ENCODE data around the gene LAGE3.

LAGE3 gene

DNA sequence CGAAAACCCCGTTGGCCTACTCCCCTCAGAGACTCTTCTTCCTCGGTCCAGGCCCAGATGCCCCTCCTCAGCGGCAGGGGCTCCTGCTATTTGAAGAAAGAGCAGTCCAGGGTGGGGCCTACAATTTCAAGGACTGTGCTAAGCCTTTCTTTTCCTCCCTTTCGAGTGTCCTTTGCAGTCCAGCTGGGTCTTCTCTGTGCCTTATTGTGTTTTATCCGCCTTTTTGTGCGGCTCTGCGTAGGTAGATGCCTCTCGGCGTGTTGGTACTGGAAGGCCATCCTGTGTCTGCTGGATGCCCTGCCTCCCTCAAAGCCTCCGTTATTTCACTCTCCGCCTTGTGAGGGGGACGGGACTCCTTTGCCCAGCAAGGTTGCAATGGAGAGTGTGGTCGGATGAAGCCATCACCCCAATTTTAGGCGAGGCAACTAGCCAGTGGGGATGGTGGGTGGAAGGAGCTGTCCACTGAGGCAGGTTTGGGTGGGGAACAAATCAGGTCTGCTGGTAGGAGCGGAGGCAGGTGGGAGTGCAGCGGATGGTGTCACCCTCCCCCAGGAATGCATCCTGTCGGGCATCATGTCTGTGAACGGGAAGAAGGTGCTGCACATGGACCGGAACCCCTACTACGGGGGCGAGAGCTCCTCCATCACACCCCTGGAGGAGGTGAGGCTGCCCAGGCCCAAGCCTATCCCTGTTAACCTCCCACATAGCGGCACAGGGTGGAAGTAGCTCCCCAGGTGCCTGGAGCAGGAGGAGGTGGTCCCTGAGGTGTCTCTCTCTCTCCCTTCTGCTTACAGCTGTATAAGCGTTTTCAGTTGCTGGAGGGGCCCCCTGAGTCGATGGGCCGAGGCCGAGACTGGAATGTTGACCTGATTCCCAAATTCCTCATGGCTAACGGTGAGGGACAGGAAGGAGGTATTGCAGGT lies 40.8 kb downstream of the LAGE3 start:
- no peak overlapping the region for H3K27ac ChIP-seq
- DNase-seq (ENCODE audit: low read depth, low spot score): no peak

DNA sequence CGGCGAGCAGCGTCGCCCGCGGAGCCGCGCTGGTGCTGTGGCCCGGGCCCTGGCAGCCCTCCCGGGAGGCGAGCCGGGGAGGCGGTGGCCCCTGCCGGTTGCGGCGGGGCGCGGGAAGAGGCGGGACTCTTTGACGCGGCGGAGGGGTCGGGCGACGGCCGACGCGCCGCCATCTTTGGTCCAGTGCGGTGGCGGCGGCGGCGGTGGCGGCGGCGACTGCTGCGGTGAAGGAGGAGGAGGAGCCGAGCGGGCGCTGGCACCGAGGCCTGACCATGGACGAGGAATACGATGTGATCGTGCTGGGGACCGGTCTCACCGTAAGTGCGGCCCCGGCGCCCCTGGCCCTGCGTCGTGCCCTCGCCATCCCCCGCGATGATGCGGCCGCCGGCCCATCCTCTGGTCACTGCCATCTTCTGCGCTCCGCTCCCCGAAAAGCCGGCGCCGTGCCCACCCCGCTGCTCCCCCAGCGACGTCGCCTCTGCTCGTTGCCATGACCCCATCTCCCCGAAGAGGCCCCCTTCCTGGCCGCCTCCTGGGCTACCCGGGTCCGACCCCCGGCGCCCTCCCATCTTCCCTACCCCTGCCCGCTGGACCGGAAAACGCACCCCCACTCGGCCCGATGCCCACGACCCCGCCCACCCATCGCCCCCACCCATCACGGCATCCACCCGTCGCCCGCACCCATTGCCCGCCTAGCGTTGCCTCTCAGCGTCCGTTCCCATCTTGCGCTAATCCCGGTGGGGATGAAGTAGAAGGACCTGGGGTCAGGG lies 41.9 kb downstream of the LAGE3 start, which contains the start of gene GDI1:
GDI1 (plus strand) TSS at position 172 of the 770 bp plus-strand sequence; CDS start at position 273, 101 bp downstream.
- no peak for DNase-seq (ENCODE audit: low read depth, low spot score)
- H3K27ac ChIP-seq: peak within 1 kb of the TSS; percentile 54

DNA sequence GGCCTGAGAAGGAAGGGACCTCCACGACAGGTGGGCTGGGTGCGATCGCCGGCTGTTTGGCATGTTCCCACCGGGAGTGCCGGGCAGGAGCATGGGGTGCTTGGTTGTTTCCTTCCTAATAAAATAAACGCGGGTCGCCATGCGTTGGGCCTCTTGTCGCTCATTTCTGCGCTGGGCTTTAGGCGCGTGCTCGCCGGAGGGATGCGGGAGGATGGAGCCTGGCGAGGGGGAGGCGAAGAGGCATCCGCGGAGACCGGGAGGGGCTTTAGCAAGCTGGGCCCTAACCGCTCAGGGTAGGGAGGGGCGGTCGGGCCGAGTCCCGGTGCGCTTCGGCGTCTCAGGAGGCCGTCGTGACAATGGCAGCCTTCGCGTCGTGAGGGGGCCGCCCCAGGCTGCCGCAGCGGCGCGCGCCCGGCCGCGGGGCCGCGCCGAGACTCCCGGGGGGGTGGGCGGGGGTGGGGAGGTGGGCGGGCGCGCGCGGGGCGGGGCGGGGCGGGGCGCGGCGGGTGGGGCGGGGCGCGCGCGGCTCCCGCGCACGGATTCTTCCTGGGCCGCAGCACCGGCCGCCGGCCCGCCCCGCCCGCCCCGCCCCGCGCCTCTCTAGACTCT lies 42.6 kb downstream of the LAGE3 start:
- no peak for DNase-seq (ENCODE audit: low read depth, low spot score)
- H3K27ac ChIP-seq: peak overlapping the region; percentile 54

DNA sequence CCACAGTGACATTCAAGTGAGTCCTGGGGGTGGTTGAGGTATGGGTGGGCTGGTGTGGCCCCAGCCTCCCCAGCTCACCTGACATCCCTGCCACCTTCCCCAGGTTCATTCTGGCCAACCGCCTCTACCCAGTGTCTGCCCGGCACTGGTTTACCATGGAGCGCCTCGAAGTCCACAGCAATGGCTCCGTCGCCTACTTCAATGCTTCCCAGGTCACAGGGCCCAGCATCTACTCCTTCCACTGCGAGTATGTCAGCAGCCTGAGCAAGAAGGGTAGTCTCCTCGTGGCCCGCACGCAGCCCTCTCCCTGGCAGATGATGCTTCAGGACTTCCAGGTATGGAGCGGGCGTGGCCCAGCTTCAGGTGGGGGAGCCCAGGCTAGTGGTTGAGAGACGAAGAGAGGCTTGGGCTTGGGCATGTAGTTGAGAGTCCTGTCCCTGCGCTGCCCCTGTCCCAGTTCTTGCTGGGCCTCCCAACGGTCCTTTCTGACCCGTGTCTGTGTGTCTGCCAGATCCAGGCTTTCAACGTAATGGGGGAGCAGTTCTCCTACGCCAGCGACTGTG lies 43.8 kb downstream of the LAGE3 start:
- no peak overlapping the region for H3K27ac ChIP-seq
- no peak for DNase-seq (ENCODE audit: low read depth, low spot score)

DNA sequence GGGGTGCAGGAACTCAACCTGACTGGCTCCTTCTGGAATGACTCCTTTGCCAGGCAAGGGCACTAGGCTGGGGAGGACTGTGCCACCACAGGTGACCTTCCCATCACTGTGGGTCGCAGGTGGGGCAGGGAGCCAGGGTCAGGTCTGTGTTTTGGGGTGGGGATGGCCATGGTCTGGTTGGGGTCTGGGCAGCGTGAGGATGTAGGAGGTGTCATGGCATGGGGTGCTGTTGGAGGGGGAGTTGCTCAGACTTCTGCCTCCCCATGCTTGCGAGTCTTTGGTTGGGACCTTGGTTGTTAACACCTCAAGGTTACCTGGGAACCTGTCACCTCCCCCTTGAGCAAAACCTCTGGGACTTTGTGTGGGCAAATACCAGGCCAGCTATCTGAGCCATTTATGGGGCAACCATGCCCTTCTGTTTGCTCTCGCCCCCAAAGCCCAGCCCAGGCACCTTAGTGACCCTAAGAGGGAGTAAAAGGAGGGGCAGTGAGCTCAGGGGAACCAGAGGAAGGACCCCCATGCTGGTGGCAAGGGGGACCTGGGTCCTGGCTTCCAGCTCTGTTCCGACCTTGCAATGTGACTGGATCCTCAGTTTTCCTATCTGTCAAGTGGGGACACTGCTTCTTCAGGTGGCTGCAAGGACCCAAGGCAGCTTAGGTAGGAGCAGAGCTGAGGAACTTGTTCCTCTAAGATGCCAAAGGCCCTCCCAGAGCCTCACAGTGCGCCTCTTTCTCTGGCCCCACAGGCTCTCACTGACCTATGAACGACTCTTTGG lies 44.5 kb downstream of the LAGE3 start:
- H3K27ac ChIP-seq: no peak overlapping the region
- no peak for DNase-seq (ENCODE audit: low read depth, low spot score)

DNA sequence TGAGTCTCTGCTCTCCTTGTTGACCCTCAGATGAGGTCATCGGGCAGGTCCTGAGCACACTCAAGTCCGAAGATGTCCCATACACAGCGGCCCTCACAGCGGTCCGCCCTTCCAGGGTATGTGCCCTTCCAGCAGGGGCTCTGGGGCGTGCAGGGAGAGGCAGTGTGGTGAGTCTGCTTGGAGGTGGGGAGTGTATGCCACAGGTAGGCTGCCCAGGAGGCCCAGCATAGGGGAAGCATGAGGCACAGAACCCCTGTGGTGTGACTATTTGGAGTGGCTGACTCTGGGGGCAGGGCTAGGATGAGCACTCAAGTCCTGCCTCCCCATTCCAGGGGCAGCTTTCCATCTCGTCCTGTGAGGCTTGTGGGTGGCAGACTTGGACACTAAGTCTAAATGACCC lies 45.5 kb downstream of the LAGE3 start:
- no peak overlapping the region for H3K27ac ChIP-seq
- no peak for DNase-seq (ENCODE audit: low read depth, low spot score)

DNA sequence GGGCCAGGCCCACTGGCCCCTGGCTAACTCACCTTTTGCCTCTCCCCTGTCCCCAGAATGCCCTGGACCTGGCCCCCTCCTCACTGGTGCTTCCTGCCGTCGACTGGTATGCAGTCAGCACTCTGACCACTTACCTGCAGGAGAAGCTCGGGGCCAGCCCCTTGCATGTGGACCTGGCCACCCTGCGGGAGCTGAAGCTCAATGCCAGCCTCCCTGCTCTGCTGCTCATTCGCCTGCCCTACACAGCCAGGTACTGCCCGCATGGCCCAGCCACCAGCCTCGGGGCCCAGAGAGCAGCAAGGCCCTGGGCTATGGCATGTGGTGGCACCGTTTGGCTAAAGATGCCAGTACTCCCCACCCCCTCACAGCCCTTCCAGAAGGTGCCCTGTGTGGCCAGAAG lies 46.9 kb downstream of the LAGE3 start:
- no peak overlapping the region for H3K27ac ChIP-seq

DNA sequence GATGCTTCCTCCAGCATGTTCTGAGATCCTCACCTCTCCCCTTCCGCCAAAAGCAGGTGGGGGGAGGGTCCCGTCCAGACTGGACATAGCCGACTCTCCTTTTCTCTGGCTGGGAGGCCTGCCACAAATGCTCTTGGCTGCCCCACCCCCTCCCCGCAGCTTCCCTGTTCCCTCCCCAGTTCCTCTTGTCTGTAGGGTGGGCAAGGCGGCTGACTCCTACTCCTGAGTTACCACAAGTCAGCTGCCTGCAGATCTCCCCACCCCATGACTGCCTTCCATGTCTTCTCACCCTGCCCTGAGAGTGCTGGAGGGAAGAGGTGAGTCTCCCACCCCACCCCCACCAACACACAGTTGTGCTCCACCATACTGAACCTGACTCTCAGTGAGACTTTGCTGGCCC lies 47.7 kb downstream of the LAGE3 start:
- no peak overlapping the region for H3K27ac ChIP-seq
- DNase-seq (ENCODE audit: low read depth, low spot score): no peak

More for the DNA sequence above, 46.9 kb downstream of the LAGE3 start:
- DNase-seq (ENCODE audit: low read depth, low spot score): no peak

DNA sequence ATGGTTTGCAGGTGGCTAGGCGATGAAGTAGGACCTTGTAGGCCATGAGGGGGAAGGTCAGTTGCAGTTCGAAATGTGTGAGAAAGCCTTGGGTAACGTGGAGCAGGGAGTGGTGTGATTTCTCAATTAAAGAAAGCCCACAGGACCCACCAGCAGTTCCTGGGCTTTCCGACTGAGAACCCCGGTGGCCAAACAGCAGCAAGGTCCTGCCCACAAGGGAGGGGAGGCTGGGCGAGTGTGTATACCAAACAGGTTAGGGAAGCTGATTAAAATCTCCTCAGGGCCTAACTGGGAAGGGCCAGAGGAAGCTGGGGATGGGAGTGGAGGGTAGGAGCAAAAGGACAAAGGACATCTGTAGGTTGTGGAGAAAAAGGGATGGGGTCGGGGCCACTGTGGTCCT lies 48.2 kb downstream of the LAGE3 start:
- no peak for DNase-seq (ENCODE audit: low read depth, low spot score)
- H3K27ac ChIP-seq: no peak overlapping the region

DNA sequence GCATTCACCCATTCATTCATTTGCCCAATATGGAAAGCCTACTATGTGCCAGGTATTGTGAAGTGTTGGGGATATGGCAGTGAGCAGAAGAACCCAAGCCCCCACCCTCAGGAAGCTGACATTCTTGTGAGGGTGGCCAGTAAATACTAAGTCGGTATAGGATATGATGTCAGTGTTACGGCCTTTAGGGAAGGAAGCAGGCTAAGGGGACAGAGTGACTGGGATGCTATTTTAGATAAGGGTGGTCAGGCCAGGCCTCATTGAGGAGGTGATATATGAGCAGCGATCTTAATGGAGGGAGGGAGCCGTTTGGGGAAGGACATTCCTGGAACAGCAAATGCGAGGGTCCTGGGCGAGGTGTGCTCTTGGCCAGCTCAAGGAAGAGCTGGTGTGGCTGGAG lies 48.6 kb downstream of the LAGE3 start:
- no peak overlapping the region for H3K27ac ChIP-seq
- DNase-seq (ENCODE audit: low read depth, low spot score): no peak

DNA sequence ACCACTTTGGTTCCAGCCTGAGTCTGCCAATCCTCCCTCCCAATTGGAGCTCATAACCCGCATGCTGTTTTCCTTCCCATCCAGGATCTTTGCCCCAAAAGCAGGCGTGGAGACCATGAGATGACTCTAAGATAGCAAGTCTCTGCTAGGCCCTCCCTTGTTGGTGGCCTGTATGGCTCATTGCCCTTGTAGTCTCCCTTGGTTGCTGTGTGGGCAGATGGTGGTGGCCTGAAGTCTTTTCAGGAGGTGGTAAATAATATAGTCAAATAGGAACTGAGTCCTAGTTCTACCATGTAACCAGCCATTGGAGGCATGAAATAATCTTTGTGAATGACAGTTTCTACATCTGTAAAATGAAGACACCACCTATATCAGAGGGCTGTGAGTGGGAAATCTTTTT lies 49.4 kb downstream of the LAGE3 start:
- no peak for DNase-seq (ENCODE audit: low read depth, low spot score)

DNA sequence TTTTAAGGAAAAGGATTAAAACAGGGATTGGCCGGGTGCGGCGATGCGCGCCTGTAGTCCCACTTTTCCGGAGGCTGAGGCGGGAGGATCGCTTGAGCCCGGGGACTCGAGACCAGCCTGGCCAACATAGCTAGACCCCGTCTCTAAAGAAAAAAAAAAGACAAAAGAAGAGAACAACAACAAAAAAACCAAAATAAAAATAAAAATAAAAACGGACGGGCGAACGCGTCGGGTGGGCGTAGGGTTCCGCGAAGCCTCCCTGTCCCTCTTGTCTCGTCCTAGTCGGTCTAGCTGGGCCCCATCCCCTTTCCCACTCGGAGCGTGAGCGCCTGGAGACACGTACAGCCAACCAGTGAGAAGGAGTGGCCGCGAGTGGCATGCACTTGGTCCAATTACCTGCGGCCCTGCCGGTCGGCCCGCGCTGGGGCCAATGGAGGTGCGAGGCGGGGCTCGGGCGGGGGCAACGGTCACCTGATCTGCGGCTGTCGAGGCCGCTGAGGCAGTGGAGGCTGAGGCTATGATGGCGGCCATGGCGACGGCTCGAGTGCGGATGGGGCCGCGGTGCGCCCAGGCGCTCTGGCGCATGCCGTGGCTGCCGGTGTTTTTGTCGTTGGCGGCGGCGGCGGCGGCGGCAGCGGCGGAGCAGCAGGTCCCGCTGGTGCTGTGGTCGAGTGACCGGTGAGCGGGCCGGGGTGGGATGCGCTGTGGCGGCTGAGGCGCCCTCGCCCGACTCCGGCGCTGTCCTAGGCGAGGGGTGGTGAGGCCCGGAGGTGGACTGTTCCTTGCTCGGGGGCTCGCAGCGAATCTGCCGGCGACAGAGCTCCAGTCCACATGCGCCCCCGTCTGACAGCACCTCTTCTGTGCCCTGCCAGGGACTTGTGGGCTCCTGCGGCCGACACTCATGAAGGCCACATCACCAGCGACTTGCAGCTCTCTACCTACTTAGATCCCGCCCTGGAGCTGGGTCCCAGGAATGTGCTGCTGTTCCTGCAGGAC lies 50.6 kb downstream of the LAGE3 start, which contains the start of gene ATP6AP1:
ATP6AP1 (plus strand) TSS at position 502 of the 996 bp plus-strand sequence; CDS start at position 518, 16 bp downstream.
- DNase-seq (ENCODE audit: low read depth, low spot score): peak; percentile 66
- peak within 1 kb of the TSS; percentile 17 for H3K27ac ChIP-seq

More for the DNA sequence above, 49.4 kb downstream of the LAGE3 start:
- H3K27ac ChIP-seq: no peak overlapping the region

Measured in epithelial cell of prostate (primary cell).